HG03460 (cell line): Measurements from ENCODE around the gene ZNF532.
"Not testable (repeated sequence)": the region's sequence is repeated elsewhere in the genome, so short reads cannot be mapped to it uniquely, and the experiment has no call there.

ENCODE experiments used
- ATAC-seq: cut with Tn5 transposase; IDR thresholded peaks from one replicate; pipeline ENCODE4 v1.9.1; 2021; ENCODE audit not compliant: unreplicated experiment

ZNF532 gene

DNA sequence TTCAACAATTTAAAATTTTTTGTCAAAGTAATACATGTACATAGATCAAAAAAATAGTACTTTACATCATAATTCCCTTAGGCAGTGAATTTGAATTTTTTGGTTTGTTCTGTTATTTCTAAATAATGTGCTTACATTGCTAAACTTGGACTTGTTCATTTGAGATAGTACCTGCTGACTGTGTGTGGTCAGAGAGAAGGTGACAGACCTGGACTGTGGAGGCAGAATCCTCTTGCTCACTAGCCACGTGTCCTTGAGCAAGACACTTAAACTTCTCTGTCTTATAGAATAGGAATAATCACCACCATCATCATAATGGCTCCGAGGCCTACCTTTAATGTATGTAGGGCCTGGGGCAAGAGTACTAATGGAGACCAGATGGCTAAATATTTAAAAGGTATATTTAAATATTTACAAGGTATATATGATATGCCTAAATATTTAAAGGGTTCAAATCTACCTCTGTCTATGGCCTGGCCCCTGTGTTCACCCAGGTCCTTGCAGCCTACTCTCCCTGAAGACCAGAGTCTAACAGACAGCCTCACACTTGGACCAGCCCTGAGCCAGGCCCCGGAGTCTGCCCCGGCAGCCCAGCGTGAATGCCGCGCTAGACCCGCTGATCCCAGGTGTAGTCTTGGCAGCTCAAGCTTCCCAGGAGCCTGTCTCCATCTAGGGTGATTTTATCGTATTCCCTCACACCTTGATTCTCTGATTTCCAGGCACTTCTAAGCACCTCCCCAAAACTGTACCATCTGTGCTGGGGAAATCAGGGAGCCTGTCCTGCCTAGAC, 33.5 kb downstream of the ZNF532 start:
- no peak for ATAC-seq

DNA sequence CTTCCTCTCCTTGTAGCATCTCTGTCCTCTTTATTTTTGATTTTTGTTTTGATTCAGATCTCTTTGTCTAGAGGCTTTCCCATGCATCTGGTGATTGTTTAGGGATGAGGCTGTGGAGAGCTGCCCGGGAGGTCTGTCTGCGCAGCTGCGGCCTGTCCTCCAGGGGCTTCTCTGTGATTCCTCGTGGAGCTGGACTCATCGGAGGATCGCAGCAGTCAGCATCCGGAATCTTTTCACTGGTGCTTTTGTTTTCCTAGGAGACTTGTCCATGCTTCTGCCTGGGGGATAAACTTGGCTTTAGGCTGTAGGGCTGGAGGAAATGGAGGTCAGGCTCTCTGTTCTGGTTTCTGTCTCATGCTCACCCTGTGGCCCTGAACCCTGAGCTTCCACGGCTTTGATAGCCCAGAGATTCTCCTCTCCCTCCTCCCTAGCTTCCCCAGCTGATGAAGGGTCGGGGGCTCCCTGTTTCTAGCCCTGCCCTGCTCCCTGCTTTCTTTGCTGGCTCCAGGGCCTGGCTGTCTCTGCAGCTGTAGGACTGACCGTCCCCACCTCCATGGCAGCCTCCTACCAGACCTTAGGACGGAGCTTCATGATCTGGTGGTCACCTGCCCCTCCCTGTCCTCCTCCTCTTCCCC, 35.5 kb downstream of the ZNF532 start:
- ATAC-seq, result no peak

DNA sequence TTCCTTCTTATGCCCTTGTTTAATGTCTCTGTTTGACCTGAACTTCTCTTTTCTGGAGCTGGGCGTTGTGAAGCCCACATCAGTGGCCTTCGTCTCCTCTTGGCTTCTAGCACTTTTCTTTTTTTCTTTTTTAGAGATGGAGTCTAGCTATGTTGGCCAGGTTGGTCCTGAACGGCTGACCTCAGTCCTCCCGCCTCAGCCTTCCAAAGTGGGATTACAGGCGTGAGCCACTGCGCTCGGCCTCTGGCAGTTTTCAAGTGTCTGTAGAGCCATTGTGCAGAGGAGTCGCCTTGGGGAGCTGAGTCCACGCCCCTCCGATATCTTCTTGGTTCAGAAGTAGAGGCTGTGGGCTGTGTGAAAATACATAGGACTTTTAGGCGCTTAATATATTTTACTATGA, 36.5 kb downstream of the ZNF532 start:
- no peak for ATAC-seq

DNA sequence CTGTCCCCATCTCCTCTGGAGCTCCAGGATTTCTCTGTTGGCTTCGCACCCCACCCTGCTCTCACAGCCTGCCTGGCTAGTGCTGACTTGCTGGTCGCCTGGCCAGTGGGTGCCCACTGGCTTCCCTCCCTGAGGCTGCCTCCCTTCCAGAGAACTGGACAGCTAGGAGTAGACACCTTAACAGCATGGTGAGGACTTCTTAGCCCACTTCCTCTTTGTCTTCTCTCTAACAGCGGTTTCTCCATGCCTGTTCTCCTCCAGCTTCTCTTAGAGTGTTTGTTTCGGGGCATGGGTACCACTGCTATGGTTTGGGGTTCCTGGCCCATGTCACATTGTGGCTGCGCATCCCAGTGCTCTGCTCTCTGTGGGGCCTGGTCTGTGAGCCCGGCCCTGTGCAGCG, 37.1 kb downstream of the ZNF532 start:
- no peak for ATAC-seq

DNA sequence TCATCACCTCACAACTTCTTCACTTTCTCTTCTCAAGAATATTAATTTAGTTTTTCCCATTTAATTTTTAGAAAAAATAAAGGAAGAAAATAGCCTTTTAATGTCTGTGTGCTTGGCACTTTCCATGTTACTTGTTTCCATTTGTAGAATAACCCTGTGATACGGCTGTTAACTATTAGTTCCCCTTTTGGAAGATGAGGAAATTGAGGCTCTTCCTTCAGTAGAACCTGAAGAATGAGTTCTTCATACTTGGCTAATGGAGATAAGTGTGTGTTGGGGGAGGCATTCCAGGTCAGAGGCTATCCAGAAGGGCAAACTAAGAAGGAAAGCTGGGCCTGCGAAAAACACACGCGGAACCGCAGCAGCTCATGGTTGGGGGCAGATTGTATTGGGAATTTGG, 38.3 kb downstream of the ZNF532 start:
- no peak for ATAC-seq

DNA sequence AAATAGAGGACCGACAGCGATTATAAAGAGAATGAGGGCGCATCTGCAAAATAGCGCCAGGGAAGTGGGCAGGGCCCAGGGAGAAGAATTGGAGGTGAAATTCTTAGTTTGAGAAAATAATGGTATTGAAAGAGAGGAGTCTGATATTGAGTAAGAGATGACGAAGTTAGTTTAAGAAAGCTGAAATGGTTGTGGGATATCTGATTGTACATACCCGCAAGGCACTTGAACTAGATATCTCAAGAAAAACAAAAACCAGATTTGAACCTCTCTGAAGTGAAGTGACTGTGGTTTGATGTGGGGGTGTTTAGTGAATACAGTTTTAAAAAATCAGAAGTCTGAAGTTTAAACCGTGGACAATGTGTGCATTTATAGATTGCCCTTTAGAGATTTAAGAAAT, 38.9 kb downstream of the ZNF532 start:
- no peak for ATAC-seq

DNA sequence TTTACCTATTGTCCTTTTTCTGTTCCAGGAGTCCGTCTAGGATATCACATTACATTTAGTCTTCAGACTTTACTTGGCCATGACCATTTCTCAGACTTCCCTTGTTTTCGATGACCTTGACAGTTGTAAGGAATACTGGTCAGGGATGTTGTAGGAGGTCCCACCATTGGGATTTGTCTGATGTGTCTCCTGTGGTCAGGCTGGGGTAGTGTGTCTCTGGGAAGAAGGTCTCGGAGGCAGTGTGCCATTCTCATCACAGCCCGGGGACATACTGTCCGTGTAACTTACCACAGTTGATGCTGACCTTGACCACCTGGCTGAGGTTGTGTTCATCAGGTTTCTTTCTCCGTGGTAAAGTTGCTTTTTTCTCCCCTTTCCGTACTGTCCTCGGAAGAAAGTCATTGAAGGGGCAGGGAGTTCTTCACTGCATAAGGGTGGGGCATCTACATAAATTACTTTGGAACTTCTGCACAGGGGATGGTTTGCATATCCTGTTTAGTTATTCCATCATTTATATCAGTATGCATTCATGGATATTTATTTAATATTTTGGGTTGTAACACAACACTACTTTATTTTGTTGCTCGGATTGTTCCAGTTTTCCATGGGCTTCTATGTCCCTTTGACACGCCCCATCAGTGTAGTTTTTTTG, 41.2 kb downstream of the ZNF532 start:
- no peak for ATAC-seq

DNA sequence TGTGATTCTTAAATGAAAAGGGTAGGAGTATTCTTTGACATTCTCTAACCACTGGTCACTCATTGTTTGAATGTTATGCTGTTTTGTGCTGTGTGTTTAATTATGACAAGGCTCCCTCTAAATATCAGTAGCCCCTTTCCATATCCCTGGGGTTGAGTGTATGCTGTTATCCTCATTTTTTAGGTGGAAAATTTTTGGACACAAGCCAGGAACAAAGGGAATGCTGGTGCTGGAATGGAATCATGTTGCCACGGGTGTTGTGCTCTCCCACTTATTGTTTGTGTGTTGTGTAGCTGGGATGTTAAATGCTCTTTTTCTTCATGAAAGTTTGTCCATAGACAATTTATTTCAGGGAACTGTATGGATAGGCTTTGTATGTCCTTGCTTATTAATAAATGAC, 43.3 kb downstream of the ZNF532 start:
- no peak for ATAC-seq

DNA sequence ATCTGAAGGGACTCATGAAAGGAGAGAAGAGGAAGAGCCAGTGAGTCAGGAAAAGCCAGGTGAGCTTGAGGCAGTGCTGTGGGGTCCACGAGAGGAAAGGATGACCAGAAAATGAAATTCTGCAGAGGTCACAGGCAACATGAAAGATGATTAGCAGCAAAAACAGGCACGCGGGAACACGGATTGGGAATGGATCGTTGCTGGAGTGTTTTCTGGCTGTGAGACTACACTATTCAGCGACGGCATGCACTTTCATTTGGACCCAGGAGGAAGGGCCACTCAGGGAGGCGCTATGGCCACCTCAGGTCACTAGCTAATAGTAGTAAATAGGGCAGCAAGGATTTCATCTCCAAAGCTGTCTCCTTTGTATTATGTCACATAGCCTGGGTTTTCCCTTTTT, 44.8 kb downstream of the ZNF532 start:
- no peak for ATAC-seq

DNA sequence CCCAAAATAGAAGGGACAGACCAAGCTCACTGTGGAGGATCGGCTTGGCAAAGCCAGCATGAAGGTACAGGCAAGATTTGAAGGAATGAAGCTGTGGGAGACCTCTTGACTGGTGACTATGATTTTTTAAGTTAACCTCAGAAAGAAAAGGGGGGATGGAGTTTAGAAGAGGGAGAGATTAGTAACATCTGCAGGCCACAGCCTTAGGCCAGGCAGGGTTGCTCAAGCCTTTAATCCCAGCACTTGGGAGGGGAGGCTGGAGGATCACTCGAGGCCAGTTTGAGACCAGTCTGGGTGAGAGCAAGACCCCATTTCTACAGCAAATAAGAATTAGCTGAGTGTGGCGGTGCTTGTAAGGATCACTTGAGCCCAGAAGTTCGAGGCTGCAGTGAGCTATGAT, 46.6 kb downstream of the ZNF532 start:
- no peak for ATAC-seq

DNA sequence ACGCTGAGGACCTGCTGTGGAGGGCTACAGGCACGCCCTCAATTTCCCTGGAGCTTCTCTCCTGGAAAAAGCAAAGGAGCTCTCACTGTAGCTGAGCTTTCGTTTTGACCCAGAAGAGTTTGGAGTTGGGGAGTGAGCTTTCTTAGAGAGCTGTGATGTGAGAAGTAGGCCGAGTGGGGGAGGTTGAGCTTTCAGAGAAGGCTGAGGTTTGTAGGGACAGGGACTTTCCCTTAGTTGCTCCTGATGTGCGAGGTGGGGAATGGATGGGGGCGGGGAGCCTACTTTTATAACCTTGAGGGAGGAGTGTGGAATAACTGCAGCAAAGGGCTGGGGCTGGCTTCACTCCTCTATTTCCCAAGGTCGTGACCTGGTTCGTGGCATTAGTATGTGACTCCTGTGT, 47.1 kb downstream of the ZNF532 start:
- ATAC-seq, result no peak

DNA sequence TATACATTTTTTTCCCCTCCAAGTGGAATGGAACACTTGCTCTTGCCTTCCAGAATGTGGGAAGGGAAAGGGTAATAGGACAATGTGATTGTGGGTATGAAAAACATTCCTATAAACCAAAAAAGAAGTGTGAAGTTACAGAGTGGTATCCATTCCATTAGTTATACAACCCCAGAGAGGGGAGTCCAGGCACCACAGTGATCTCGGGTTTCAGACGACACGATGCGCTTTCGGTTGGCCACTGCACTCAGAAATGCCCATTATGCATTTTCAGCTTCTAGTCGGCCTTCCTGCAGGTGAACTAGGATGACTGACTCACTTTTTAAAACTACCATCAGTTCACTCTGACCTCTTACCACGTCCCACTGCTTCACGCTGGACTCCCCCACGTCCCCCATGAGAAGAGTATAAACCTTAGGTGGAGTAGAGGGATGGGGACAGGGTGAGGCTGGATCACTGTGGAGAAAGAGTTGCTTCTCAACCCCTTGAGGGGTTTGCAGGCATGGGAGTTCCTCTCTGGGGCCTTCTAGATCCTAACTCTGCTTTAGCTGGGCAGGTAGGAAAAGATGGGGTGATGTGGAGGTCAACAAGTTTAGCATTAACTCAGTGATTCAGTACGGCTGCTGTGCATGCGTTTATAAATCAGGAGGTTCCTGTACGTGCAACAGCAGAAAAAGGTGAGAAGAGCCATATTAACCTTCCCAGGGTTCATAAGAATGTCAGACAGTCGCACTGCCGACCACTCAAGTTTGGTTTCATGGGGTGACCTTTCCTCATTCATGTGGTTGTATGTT, 50.5 kb downstream of the ZNF532 start:
- no peak for ATAC-seq

DNA sequence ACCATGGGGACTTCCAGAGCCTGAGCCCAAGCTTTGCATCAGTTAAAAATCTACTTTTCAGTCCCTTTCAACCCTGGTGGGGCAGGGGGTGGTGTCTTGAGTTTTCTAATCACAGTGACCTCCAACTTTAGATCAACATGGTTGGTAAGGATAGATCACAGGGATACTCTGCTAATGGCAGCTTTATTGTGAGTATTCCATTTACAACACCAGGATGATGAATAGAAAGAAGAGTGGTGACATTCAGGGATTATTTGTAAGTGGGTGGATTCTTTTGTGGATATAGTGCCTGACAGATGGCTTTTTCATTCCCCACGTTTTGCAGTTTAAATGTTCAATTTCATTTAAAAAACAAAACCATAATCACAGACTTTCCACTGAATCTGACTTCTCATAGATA, 51.3 kb downstream of the ZNF532 start:
- no peak for ATAC-seq

DNA sequence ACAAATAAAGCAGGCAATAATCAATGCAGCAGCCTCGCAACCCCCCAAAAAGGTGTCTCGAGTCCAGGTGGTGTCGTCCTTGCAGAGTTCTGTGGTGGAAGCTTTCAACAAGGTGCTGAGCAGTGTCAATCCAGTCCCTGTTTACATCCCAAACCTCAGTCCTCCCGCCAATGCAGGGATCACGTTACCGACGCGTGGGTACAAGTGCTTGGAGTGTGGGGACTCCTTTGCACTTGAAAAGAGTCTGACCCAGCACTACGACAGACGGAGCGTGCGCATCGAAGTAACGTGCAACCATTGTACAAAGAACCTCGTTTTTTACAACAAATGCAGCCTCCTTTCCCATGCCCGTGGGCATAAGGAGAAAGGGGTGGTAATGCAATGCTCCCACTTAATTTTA, 55.3 kb downstream of the ZNF532 start:
- ATAC-seq, result not testable (repeated sequence)

DNA sequence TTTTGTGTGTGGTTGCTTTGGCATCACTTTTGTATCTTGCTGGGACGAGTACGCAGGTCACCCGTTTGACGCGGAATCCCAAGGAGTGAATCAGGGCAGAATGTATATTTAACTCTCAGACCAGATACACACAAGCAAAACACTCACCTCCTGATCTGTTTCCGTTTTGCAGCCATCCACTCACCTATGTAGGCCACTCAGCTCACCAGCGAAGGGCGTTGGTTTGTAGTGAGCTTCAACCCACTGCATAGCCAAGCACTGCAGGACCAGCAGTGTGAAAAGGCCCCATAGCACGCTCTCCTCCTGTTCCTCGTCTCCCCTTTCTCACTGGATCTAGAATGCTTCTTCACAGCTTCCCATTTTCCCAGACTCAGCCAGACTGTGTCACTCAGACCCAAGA, 58.3 kb downstream of the ZNF532 start:
- ATAC-seq, result no peak

DNA sequence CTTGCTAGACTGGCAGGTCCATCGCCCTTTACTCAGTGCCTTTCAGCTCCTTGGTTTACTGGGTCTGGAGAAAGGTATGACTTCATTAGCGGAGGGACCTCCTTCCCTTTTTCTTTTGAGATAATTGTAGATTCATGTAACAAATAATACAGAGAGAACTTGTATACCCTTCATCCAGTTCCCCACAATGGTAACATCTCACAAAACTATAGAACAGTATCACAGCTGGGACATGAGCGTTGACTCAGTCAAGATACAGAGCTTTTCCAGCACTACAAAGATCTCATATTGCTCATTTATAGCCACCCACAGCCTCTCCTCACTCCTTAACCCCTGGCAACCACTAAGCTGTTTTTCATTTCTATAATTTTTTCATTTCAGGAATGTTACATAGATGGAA, 59.8 kb downstream of the ZNF532 start:
- no peak for ATAC-seq

DNA sequence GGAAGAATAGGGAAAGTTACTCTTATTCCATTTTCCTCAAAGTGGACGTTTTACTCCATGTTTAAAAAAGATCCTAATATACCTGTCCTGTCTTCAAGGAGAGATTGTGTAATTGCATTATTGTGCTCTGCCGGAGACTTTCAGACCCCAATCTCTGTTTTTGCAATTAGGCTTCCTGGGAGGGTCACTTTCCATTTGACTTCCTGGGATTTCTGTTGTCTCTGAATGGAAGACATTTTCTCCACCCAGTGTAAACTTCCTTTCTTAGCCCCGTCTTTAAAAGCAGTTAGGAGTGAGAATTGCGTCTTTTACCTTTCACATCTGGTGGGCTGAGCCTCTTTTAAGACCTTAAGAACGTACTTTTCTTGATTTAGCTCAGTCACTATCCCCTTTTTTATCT, 63.0 kb downstream of the ZNF532 start:
- ATAC-seq, result no peak

DNA sequence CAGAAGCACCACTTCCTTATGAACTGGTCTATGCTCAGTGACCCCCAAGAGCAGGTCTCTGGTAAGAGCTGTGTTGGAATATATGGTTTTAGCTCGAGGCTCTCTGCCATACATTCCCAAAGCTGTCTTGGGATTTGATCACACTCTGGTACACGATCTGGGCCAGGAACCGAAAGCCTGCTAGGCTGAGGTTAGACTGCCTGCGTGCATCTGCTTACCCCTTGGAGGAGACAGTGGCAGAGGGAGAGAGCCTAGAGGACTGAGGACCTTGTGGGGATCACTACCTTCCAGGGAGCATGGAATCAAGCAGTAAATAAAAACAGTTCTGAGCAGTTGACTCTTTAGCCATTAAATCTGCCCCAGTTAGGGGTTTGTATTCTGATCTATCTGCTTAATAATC, 63.7 kb downstream of the ZNF532 start:
- ATAC-seq, result no peak

DNA sequence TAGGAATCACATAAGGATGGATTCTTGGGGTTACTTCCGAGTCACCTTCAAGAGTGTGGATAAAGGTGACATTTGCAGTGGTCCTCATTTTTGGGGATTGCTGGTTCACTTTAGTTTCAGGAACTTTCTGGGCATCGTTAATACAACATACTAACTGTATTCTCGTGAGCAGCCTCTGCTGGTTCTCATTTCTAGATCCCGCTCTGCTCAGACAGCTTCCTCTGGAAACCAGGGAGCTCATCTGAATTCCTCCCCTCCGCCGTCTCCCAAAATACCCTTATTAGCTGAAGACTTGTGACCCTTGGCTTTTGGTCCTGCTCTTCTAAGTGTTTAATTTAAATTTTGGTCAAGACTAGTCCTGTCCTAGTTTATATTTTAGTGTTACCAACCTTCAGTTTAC, 64.5 kb downstream of the ZNF532 start:
- no peak for ATAC-seq

DNA sequence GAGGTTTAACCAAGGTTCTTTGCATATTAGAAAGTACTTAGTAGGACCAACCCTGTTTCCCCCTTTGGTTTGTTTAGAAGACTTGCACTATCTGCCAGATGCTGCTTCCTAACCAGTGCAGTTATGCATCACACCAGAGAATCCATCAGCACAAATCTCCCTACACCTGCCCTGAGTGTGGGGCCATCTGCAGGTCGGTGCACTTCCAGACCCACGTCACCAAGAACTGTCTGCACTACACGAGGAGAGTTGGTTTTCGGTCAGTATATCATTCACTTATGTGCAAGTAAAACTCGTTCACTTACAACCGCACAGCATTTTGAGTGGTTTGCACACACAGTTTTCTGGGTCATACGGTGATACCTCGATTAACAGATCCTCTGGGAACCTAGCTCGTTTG, 69.7 kb downstream of the ZNF532 start:
- no peak for ATAC-seq

DNA sequence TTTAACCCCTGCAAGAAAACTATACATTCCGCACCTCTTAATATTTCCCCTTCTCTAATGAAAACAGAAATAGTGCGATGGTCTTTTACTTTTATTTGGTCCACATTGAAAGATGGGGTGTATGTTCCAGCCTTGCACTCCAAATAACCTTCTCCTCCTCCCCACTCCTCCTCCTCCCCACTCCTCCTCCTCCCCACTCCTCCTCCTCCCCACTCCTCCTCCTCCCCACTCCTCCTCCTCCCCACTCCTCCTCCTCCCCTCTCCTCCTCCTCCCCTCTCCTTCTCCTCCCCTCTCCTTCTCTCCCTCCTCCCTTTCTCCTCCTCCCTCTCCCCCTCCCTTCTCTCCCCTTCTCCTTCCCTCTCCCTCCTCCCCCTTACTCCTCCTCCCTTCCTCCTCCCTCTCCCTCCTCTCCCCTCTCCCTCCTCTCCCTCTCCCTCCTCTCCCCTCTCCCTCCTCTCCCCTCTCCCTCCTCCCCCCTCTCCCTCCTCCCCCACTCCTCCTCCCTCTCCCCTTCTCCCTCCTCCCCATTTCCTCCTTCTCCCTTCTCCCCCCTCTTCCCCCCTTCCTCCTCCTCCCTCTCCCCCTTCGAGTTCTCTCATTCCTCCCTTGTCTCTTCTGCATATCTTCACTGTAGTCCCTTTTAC, 70.4 kb downstream of the ZNF532 start:
- no peak for ATAC-seq
